Measurements from ENCODE around the gene UFSP1.

The UFSP1 gene

DNA sequence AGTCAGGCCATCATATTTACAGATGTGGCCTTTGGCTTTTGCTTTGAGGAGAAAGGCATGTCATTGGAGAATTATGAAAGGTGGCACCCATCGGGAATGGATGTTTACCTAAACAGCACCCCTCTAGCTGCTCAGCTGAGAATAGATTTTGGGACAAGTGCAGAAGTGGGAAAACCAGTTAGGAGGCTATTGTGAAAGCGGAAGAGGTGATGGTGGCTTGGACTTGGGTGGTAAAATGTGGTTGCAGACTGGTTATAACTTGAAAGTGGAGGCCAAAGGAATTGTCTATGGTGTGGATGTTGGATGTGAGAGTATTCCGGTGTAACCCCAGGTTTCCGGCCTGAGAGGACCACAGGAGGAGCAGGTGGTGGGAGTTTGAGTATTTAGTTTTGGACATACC lies 42.2 kb downstream of the UFSP1 start:
- H3K9me3 ChIP-seq (ENCODE audit: insufficient read depth, low read length, severe bottlenecking), result no peaks in the 10 kb centered on the region
- H3K36me3 ChIP-seq (ENCODE audit: insufficient read depth, low read length), result no peaks in the 10 kb centered on the region
- no peaks in the 10 kb centered on the region for H3K27me3 ChIP-seq (ENCODE audit: insufficient read depth, low read length, poor library complexity)
- peaks cover 14% of the 10 kb centered on the region for H3K4me1 ChIP-seq (ENCODE audit: insufficient read depth, low read length)
- ATAC-seq (ENCODE audit: insufficient read depth, low read depth) (no peak), DNase-seq (no peak)
- H3K27ac ChIP-seq (ENCODE audit: low read length), result no peak overlapping the region
- no peak overlapping the region for H3K4me3 ChIP-seq (ENCODE audit: low read depth in 1 of 2, low read length in 2 of 2)
- TF ChIP-seq, protein P1, sequence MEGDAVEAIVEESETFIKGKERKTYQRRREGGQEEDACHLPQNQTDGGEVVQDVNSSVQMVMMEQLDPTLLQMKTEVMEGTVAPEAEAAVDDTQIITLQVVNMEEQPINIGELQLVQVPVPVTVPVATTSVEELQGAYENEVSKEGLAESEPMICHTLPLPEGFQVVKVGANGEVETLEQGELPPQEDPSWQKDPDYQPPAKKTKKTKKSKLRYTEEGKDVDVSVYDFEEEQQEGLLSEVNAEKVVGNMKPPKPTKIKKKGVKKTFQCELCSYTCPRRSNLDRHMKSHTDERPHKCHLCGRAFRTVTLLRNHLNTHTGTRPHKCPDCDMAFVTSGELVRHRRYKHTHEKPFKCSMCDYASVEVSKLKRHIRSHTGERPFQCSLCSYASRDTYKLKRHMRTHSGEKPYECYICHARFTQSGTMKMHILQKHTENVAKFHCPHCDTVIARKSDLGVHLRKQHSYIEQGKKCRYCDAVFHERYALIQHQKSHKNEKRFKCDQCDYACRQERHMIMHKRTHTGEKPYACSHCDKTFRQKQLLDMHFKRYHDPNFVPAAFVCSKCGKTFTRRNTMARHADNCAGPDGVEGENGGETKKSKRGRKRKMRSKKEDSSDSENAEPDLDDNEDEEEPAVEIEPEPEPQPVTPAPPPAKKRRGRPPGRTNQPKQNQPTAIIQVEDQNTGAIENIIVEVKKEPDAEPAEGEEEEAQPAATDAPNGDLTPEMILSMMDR (IDR thresholded peaks at IDR 0.05; ENCODE audit: borderline replicate concordance, extremely low read depth, low read length, poor library complexity, severe bottlenecking), result no peak
- no peak for TF ChIP-seq EZH2 (IDR thresholded peaks at IDR 0.05; ENCODE audit: borderline replicate concordance, low read depth, low read length, severe bottlenecking)
- no peak overlapping the region for H3K4me2 ChIP-seq (ENCODE audit: insufficient read depth, low read length)
- no peak overlapping the region for H3K9ac ChIP-seq (ENCODE audit: low read depth, low read length)
- H3K79me2 ChIP-seq (ENCODE audit: insufficient read depth, low read length), result no peaks in the 10 kb centered on the region
- H4K20me1 ChIP-seq (ENCODE audit: insufficient read depth, low read length), result no peaks in the 10 kb centered on the region
- no peak overlapping the region for H2AFZ ChIP-seq (ENCODE audit: low read depth, low read length)

DNA sequence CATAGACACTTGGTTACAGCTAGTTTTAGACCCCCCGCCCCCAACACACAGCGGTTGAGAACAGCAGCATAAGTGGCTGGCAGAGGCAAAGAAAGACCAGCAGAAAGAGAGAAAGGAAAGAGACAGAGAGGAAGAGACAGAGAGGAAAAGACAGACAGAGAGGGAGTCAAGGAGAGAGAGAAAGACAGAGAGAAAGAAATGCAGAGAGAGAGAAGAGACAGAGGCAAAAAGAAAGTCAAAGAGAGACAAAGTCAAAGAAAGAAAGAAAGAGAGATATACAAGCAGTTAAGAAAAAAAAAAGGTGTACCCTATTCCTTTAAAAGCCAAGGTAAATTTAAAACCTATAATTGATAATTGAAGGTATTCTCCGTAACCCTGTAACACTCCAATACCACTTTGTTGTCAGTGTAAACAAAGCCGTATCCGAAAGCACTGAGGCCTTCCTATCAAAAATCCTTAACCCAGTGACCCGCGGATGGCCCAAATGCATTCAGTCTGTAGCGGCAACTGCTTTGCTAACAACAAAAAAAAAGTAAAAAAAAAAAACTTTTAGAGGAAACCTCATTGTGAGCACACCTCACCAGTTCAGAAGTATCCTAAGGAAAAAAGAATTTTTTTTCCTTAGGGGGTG lies 48.9 kb downstream of the UFSP1 start:
- no peaks in the 10 kb centered on the region for H3K27me3 ChIP-seq (ENCODE audit: insufficient read depth, low read length, poor library complexity)
- no peaks in the 10 kb centered on the region for H4K20me1 ChIP-seq (ENCODE audit: insufficient read depth, low read length)
- no peaks in the 10 kb centered on the region for H3K36me3 ChIP-seq (ENCODE audit: insufficient read depth, low read length)
- H3K4me2 ChIP-seq (ENCODE audit: insufficient read depth, low read length), result no peak overlapping the region
- H2AFZ ChIP-seq (ENCODE audit: low read depth, low read length), result no peak overlapping the region
- H3K9ac ChIP-seq (ENCODE audit: low read depth, low read length), result no peak overlapping the region
- H3K4me3 ChIP-seq (ENCODE audit: low read depth in 1 of 2, low read length in 2 of 2), result no peak overlapping the region
- TF ChIP-seq EZH2 (IDR thresholded peaks at IDR 0.05; ENCODE audit: borderline replicate concordance, low read depth, low read length, severe bottlenecking), result no peak
- TF ChIP-seq, protein P1 (IDR thresholded peaks at IDR 0.05; ENCODE audit: borderline replicate concordance, extremely low read depth, low read length, poor library complexity, severe bottlenecking), result no peak
- H3K4me1 ChIP-seq (ENCODE audit: insufficient read depth, low read length), result no peaks in the 10 kb centered on the region
- no peak for ATAC-seq (ENCODE audit: insufficient read depth, low read depth)
- DNase-seq, result no peak
- no peaks in the 10 kb centered on the region for H3K9me3 ChIP-seq (ENCODE audit: insufficient read depth, low read length, severe bottlenecking)
- no peaks in the 10 kb centered on the region for H3K79me2 ChIP-seq (ENCODE audit: insufficient read depth, low read length)
- no peak overlapping the region for H3K27ac ChIP-seq (ENCODE audit: low read length)

DNA sequence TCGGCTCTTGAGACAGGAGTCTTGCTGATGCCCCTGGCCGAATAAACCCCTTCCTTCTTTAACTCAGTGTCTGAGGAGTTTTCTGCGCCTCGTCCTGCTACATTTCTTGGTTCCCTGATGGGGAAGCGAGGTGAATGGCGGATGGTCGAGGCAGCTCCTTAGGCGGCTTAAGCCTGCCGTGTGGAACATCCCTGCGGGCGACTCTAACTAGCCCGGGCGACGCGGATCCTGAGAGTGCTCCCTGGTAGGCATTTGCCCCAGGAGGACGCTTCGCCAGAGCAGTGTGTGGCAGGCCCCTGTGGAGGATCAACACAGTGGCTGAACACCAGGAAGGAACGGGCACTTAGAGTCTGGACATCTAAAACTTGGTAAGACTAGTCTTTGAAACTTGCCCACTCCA lies 50.2 kb downstream of the UFSP1 start:
- H3K4me1 ChIP-seq (ENCODE audit: insufficient read depth, low read length), result no peaks in the 10 kb centered on the region
- no peaks in the 10 kb centered on the region for H4K20me1 ChIP-seq (ENCODE audit: insufficient read depth, low read length)
- TF ChIP-seq, protein P1 (IDR thresholded peaks at IDR 0.05; ENCODE audit: borderline replicate concordance, extremely low read depth, low read length, poor library complexity, severe bottlenecking), result no peak
- no peak for TF ChIP-seq EZH2 (IDR thresholded peaks at IDR 0.05; ENCODE audit: borderline replicate concordance, low read depth, low read length, severe bottlenecking)
- ATAC-seq (ENCODE audit: insufficient read depth, low read depth) (no peak), DNase-seq (no peak)
- H3K9me3 ChIP-seq (ENCODE audit: insufficient read depth, low read length, severe bottlenecking), result no peaks in the 10 kb centered on the region
- H3K4me2 ChIP-seq (ENCODE audit: insufficient read depth, low read length), result no peak overlapping the region
- H2AFZ ChIP-seq (ENCODE audit: low read depth, low read length), result no peak overlapping the region
- no peak overlapping the region for H3K27ac ChIP-seq (ENCODE audit: low read length)
- no peak overlapping the region for H3K4me3 ChIP-seq (ENCODE audit: low read depth in 1 of 2, low read length in 2 of 2)
- no peak overlapping the region for H3K9ac ChIP-seq (ENCODE audit: low read depth, low read length)
- no peaks in the 10 kb centered on the region for H3K27me3 ChIP-seq (ENCODE audit: insufficient read depth, low read length, poor library complexity)
- no peaks in the 10 kb centered on the region for H3K36me3 ChIP-seq (ENCODE audit: insufficient read depth, low read length)
- no peaks in the 10 kb centered on the region for H3K79me2 ChIP-seq (ENCODE audit: insufficient read depth, low read length)
